HL-60/S4 (cell line): ENCODE results near the gene NLN.
"Not testable (repeated sequence)": the region's sequence is repeated elsewhere in the genome, so short reads cannot be mapped to it uniquely, and the experiment has no call there.

Source experiments
- in situ Hi-C: fragments of 300-500 bp; cut with MboI; formaldehyde crosslinking; loops from 2 replicates; pipeline ENCODE4 v1.14.3; 2022; ENCODE audit warnings: low sequenced_read_pairs

The NLN gene

DNA sequence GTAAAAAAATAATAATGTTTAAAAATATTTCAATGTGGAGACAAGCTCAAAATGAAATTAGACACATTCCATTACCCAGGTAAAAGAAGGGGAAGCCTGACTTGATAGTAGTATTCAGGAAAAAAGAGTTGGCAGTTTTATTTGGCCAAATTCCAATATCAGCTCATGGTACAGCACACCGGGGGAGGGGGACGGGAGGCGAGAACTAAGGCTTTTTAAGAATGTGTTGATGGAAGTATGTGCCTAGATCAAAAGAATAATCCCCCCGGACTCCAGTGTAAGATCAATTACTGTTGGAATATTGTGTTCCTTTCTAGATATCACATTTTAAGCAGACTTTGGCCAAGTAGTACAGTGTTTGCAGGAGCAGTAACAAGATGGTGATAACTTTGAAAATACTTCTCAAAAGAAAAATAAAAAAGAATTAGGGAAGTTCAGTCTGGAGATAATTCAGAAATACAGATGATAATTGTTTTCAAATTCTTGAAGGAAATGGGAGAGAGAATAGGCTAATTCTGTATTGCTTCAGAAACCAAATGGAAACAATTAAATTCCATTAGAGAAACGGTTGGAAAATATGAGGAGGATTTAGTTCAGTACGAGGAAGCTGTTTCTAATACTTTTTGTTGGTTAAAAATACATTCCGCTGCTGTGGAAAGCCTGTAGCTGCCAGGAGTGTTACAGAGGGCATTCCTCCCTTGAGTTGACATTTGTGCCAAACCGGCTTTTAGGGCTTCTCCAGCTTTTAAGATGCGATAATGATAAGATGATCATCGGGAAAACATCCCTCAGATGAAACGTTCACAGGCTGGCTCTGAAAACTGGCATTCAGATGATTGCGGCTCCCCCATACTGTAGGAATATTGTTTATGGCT lies 106.3 kb downstream of the NLN start:
- in situ Hi-C loops: no loop called here

- in situ Hi-C loops: no loop called here
These were observed 108.9 kb downstream of the NLN start for GRCh38 chr5:65830856-65831255.

- in situ Hi-C loops: no loop called here
These were observed 109.3 kb downstream of the NLN start for GRCh38 chr5:65831276-65831675.

GRCh38 chr5:65832152-65832551 lies 110.1 kb downstream of the NLN start:
- in situ Hi-C loops: no loop called here

GRCh38 chr5:65832603-65833228 lies 110.7 kb downstream of the NLN start:
- in situ Hi-C loops: no loop called here

GRCh38 chr5:65833780-65834179 lies 111.8 kb downstream of the NLN start:
- in situ Hi-C loops: no loop called here

DNA sequence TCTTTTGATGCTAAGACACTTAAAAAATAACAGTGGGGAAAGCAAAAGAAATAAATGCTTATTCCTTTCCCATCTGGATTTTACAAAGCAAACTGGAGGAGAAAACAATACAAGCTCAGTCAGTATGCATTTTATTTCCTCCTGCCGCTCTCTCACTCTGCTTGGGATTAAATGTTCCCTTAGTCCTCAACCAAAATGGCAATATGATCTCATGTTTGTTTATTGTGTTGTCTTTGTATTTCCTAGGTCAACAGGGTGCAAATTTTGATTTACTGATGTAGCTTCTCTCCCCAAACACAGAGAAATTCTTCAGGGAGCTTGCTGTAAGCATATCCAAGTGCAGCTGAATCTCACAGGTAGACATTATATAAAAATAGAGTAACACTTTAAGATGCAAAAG lies 112.3 kb downstream of the NLN start:
- in situ Hi-C loops: no loop called here

GRCh38 chr5:65835191-65835590 lies 113.2 kb downstream of the NLN start:
- in situ Hi-C loops: no loop called here

DNA sequence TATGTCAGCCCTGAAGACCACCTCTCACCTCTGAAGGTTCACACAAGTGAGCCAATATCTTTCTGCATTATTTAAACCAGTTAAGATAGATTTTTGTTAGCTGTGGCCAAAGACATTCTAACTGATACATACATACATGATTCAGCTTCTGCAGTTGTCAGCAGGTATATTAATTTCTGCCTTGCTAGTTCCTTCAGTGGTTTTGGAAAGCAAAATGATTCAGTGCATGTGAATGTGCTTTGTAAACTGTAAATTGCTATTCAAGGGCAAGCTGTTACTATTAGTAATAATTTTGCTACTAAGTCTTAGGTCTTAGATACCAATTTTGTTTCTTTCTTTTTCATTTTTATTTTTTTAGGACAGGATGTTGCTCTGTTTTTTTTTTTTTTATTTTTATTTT lies 115.1 kb downstream of the NLN start:
- in situ Hi-C loops: no loop called here

DNA sequence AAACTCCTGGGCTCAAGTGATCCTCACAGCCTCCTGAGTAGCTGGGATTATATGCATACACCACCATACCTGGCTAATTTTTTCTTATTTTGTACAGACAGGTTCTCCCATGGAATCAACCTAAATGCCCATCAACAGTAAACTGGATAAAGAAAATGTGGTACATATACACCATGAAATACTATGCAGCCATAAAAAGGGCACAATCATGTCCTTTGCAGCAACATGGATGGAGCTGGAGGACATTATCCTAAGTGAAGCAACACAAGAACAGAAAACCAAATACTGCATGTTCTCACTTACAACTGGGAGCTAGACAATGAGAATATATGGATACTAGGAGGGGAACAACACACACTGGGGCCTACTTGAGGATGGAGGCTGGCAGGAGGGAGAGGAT lies 117.2 kb downstream of the NLN start:
- in situ Hi-C loops: not testable (repeated sequence)

- in situ Hi-C loops: no loop called here
These were observed 118.1 kb downstream of the NLN start for GRCh38 chr5:65840071-65840470.

- in situ Hi-C loops: not testable (repeated sequence)
These were observed 122.8 kb downstream of the NLN start for GRCh38 chr5:65844763-65845162.

DNA sequence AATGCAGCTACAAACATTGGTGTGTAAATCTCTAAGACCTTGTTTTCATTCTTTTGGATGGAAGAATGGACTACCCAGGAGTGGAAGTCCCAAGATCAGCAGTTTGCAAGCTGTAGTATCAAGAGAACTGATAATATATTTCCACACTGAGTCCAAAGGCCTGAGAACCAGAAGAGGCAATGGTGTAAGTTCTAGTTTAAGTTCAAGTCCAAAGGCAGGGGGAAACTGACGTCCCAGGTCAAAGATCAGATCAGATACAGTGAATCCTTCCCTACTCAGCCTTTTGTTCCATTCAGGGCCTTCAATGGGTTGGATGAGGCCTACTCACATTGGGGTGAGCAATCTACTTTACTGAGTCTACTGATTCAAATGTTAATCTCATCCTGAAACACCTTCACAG lies 124.1 kb downstream of the NLN start:
- in situ Hi-C loops: no loop called here

DNA sequence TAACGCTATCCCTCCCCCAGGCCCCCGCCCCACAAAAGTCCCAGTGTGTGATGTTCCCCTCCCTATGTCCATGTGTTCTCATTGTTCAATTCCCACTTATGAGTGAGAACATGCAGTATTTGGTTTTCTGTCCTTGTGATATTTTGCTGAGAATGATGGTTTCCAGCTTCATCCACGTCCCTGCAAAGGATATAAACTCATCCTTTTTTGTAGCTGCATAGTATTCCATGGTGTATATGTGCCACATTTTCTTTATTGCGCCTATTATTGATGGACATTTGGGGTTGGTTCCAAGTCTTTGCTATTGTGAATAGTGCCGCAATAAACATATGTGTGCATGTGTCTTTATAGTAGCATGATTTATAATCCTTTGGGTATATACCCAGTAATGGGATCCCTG lies 125.0 kb downstream of the NLN start:
- in situ Hi-C loops: not testable (repeated sequence)

DNA sequence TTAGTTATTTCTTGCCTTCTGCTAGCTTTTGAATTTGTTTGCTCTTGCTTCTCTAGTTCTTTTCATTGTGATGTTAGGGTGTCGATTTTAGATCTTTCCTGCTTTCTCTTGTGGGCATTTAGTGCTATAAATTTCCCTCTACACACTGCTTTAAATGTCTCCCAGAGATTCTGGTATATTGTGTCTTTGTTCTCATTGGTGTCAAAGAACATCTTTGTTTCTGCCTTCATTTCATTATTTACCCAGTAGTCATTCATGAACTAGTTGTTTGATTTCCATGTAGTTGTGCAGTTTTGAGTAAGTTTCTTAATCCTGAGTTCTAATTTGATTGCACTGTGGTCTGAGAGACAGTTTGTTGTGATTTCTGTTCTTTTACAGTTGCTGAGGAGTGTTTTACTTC lies 127.9 kb downstream of the NLN start:
- in situ Hi-C loops: not testable (repeated sequence)

DNA sequence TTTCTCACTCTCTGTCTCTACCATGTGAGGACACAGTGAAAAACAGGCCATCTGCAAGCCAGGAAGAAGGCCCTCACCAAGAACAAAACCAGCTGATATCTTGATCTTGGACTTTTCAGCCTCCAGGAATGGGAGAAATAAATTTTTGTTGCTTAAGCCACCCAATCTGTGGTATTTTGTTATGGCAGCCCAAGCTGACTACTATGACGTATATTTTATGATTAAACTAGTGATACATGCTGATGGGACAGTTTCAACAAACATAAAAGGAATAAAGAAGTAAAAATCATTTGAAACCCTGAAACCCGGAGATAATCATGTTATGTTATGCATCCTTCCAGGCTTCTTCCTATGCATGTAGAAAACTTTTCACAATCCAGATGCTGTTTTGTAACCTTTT lies 132.9 kb downstream of the NLN start:
- in situ Hi-C loops: no loop called here

- in situ Hi-C loops: no loop called here
These were observed 133.8 kb downstream of the NLN start for GRCh38 chr5:65855766-65856315.

DNA sequence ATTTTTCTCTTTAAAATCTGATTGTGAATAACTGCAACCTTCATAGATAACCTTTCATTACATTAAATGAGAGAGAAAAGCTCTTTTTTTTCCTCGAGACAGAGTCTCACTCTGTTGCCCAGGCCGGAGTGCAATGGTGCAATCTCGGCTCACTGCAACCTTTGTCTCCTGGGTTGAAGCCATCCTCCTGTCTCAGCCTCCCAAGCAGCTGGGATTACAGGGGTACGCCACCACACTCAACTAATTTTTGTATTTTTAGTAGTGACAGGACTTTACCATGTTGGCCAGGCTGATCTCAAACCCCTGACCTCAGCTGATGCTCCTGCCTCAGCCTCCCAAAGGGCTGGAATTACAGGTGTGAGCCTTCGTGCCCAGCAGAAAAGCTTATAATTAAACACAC lies 134.5 kb downstream of the NLN start:
- in situ Hi-C loops: no loop called here

DNA sequence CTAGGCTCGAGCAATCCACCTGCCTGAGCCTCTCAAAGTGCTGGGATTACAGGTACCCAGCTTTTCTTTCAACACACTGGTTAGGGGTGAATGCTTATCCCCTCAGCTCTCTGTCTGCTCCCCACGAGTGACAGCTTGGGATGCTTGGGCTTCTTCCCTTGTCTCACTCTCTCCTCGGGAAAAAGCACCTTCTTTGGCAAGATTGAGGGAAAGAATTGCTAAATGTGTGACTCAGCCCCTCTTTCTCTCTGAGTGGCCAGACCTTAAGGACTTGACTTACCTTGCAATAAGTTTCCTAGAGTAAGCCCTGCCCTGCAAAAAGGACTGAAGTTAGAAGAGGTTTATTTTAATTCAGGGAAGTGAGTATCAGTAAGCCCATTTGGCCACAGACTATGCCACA lies 136.3 kb downstream of the NLN start:
- in situ Hi-C loops: no loop called here

DNA sequence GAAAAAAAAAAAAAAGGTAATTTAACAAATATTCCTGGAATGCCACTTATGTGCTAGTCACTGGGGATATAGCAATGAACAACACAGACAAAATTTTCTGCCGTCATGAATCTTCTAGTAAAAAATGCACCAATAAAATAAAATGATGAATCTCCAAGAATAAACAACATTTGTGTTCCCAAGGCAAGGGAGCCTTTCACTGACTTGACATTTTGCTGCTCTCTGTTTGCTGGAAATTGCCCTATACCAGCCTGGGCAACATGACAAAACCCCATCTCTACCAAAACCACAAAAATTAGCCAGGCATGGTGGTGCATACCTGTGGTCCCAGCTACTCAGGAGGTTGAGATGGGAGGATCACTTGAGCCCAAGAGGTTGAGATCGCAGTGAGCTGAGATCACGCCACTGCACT lies 139.8 kb downstream of the NLN start:
- in situ Hi-C loops: no loop called here

DNA sequence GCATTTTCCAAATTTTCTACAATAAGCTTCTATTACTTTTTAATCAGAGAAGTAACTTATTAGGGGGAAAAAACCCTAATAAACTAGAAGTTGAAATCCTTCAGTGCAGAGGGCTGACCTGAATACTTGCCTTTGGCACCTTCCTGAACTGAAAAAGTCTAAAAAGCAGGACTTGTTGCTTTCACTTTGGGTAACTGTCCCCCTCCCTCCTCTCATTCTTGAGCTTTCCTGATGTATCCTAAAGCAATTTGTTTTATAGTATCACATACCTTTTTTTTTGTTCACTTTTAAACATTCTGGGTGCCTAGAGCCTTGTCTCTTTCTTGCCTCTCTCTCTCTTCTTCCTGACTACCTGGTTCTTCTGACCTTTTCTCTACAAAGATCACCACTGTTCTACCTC lies 140.4 kb downstream of the NLN start:
- in situ Hi-C loops: no loop called here

DNA sequence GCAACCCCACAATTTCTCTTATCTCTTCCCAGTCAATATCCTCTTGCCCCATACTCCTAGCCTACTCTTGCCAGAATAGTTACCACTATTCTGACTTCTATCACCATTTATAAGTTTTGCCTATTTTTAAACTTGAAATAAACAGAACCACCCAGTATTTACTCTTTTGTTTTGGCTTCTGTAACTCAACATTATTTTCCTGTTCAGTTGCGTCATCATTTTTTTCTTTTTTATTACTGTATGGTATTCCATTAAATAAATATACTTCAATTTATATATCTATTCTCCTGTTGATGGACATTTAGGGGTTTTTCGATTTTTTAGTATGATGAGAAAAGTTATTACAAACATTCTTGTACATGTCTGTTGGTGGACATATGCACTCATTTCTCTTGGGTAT lies 141.7 kb downstream of the NLN start:
- in situ Hi-C loops: no loop called here
